GM18505 (cell line): ENCODE measurements around the gene DGKB.
"Not testable (repeated sequence)": the region's sequence is repeated elsewhere in the genome, so short reads cannot be mapped to it uniquely, and the experiment has no call there.

Source experiments
- ATAC-seq: cut with Tn5 transposase; IDR thresholded peaks from one replicate; pipeline ENCODE4 v1.9.1; 2021; ENCODE audit not compliant: unreplicated experiment
- POLR2A ChIP-seq: IDR thresholded peaks from 4 replicates; pipeline ENCODE4 v1.6.1; 2011; ENCODE audit warnings: borderline replicate concordance; ENCODE audit not compliant: insufficient read depth, insufficient read length; ENCODE audit errors: extremely low read depth

The DGKB gene

DNA sequence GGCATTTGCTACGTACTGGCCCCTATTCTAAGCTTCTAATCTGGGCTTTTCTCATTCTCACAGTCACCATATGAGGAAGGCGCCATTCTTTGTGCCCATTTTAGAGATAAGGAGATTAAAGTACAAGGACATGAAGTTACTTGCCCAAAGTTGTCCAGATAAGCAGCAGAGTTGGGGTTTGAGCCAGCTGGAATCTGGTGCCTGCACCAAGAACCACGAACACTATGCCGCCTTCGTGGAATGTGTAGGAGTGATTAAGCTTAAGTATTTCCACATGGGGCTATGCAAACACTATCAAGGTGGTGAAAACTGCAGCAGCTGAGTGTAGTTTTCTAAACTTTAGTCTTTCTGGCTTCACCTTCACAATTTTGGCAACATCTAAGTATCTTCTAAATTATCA, 570.4 kb downstream of the DGKB start:
- no peak for TF ChIP-seq POLR2A
- no peak for ATAC-seq

DNA sequence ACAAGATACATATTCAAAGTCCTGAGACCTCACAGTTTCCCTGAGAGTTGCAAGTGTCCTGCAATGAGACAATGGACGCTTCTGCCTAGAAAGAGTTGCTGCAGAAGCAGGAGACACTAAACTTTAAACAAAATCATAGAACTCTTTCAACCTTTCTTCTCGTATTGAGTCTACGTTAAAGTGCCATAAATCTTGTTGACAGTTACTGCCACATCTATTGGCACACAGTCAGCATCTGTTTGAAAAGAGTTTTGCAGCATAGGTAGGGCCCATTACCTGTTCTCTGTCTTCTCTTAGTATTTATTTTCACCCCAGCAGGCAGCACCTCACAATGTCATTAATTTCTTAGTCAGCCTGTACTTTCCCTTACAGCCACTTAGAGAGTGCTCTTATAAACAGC, 577.8 kb downstream of the DGKB start:
- TF ChIP-seq POLR2A = no peak
- ATAC-seq = no peak

DNA sequence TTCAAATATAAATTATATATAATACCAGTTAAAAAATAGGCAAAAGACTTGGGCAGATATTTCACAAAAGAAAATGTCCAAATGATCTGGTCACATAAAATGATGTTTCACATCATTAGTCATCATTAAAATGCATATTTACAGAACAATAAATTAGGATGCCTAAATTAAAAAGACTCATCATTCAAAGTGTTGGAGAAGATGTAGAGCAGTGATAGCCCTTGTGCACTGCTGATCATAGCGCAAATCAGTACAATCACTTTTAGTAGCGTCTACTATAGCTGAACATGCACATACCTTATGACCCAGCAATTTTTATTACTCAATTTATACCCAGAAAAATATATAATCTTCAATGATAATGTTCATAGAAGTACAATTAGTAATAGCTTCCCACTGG, 579.8 kb downstream of the DGKB start:
- no peak for TF ChIP-seq POLR2A
- no peak for ATAC-seq

DNA sequence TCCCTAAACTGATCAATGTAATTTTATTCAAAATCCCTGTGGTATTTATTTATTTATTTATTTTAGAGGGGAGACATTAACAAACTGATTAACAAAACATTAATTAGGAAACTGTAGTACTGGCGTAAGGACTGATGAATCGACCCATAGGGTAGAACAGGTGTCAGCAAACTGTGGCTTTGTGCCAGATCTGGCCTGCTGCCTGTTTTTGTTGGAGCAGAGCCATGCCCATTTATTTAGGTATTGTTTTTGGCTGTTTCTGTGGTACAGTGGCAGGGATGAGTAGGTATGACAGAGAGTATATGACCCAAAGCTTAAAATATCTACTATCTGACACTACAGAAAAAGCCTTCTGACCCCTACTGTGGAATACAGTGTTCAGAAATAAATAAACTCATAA, 580.6 kb downstream of the DGKB start:
- ATAC-seq = no peak
- no peak for TF ChIP-seq POLR2A

DNA sequence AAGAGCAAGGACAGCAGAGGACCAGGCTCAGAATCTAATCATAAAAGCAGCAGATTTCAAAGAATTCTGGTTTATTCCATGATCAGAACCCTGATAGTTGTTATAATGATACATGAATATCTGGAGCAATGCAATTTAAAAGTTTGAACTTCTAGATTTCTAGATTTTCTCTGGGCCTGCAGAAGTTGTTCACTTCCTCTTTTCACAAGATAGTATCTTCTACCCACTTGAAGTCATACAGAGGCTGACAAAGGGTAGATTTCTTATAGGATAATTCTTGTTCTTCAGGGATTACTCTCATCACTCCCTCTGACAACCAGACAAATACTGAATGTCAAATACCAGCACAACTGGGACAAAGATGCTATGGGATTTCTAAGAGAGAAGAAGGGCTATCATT, 593.1 kb downstream of the DGKB start:
- no peak for TF ChIP-seq POLR2A
- ATAC-seq = no peak

DNA sequence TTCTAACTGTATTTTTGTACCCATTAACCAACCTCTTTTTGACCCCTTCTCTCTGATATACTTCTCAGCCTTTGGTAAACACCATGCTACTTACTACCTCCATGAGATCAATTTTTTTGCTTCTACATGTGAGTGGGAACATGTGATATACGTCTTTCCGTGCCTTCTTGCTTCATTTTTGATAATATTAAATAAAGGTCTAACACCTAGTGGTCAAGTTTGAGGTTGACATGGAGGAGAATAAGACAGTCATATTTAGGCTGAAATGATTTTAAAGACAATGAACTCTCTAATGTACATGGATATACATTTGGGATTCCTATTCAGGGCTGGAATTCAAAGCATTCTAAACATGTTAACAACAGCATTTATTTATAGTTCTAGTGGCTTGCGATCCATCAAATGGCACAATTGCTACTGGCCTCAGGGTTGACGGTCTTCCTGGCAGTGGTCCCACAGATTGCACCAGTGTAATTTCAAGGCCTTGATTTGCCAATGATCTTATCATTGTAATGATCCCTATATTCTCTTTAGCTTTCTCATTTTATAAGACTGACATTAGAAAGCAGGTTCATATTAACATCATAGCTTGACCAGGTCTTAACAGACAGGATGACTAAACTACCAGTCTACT, 597.2 kb downstream of the DGKB start:
- ATAC-seq = no peak
- TF ChIP-seq POLR2A = no peak

DNA sequence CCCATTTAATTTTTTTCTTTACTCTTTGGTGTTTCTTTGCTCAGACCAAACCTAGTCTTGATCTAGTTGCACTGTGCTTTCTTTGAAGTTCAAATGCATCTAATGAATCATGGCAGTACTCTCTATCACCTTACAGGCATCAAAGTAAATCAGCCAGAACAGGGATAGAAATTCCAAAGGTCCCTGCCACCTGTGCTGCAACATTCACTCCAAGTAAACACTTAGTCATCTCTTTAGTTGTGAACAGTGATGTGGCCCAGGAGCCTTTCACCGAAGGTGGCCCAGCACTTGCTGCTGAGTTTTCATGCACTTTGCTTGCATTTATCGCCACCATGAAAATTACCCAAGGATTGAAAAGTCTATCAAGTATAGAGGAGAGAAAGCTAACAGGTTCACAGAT, 599.0 kb downstream of the DGKB start:
- TF ChIP-seq POLR2A = no peak
- no peak for ATAC-seq

DNA sequence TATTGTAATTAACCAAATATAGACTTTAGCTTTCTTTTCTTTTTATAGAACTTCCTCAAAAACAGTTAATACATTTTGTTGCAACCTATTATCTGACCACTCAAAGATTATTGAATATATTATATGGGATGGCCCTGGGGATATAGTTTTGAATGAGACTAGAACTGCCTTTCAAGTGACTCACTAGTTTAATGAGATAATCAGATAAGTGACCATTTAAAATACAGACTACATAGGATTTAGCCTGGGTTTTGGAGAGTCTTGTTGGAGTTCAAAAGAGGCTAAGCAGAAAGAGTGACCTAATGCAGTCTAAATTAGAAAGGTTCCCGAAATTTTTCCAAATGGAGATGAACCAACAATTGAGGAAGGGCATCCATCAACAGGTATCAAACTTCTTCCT, 607.9 kb downstream of the DGKB start:
- ATAC-seq = no peak
- no peak for TF ChIP-seq POLR2A

DNA sequence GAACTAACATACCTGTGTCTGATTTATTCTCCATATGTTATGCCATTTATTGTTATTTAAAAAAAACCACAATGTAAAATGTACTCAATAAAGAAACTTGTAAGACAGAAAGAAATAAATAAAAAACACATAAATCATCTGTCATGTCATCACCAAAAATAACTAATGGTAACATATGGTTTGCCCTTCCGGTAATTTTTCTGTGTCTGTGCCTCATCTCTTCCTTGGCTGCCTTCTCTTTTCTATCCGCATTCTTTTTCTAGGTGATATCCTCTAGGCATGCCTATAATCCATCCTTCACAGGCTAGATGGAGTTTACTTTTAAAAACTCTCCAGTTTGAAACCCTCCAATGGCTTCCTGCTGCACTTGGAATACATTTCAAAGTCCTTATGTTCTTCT, 609.1 kb downstream of the DGKB start:
- ATAC-seq = no peak
- TF ChIP-seq POLR2A = no peak

DNA sequence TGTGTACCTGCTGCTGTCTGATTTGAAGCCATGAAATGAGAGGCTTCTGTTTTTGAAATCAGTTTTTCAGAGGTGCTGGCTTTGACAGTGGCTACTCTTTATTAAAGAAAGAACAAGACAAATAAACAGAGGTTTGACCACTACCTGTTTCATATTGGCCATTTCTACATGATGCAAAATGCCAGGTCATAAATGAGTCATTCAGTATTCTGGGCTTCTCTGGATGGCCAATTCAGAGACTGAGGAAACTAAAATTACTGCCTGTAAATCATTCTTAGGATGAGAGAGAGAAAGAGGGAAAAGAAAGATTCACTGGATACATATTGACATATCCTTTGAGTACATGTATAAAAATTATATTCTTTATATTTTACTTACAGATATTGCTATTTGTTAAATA, 609.8 kb downstream of the DGKB start:
- no peak for TF ChIP-seq POLR2A

DNA sequence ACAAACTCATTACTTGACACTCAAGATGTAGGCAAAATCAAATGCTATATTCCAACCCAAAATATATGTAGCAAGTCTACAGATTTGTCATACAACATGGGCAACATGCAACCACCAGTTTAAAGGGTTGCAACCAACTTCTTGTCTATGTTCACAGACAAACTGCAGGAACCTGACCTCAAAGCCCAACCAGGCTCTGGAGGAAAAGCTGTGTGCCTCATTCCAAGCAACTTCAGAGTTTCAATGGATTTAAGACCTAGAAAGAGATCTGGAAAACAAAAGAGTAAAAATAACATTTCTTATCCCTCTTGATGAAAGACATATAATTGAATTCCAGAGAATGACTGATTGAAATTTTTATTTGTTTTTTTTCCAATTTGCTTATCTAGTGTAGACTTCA, 612.6 kb downstream of the DGKB start:
- ATAC-seq = no peak
- no peak for TF ChIP-seq POLR2A

More for the DNA sequence above, 609.8 kb downstream of the DGKB start:
- no peak for ATAC-seq

DNA sequence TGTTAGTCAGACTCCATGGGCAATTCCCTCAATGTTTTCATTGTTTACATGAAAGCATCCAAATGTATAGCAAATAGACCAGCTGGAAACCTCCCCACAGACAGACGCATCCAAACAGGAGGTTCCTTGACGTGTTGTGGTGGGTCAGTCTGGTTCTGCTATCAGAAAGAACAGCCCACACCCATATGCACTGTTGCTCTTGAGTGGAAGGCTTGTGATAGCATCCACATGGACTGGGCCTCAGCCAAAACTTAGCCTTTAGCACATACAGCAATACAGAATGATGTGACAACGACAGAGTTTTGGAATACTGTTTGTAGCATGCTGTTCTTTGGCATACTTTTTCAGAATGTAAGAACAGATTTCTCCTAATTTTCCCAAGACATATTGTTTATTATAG, 613.9 kb downstream of the DGKB start:
- TF ChIP-seq POLR2A = no peak
- ATAC-seq = no peak

DNA sequence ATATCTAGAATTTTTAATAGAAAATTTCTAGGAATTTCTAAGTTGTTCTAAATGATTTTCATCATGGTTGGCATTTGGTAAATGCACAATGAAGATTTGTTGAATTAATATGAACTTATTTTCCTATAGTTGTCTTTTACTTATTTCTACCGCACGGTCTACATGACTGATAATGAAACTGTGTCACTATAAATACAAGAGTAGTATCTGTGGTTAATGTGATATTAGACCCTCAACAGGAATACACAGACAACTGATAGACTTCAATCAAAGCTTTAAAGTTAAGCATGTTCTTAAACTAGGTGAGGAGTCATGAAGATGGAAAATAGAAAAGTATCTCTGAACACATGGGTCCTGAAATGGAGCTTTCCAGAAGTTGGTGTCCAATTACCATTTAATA, 615.2 kb downstream of the DGKB start:
- no peak for TF ChIP-seq POLR2A
- no peak for ATAC-seq

DNA sequence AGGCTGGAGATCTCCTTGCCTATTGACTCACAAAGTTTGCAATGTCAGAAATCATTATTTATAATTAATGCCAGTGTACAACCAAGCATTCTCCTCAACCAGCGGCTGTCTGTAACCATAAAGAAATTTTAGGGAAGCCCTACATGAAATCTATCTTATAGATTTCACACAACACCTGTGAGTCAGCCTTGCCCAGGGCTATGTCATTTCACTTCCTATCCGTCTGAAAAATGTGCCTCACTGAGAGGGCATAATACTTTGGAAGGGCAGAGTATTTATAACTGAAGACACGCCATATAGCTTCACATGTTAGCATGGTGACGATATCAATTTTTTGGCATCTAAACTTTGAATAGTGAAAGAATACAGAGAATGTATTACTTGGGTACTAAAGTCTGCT, 616.5 kb downstream of the DGKB start:
- no peak for TF ChIP-seq POLR2A
- ATAC-seq = no peak

DNA sequence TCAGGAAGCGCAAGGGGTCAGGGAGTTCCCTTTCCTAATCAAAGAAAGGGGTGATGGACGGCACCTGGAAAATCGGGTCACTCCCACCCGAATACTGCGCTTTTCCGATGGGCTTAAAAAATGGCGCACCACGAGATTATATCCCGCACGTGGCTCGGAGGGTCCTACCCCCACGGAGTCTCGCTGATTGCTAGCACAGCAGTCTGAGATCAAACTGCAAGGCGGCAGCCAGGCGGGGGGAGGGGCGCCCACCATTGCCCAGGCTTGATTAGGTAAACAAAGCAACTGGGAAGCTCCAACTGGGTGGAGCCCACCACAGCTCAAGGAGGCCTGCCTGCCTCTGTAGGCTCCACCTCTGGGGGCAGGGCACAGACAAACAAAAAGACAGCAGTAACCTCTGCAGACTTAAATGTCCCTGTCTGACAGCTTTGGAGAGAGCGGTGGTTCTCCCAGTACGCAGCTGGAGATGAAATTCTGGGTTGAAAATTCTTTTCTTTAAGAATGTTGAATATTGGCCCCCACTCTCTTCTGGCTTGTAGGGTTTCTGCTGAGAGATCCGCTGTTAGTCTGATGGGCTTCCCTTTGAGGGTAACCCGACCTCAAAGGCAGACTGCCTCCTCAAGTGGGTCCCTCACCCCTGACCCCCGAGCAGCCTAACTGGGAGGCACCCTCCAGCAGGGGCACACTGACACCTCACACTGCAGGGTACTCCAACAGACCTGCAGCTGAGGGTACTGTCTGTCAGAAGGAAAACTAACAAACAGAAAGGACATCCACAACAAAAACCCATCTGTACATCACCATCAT, 623.3 kb downstream of the DGKB start:
- not testable (repeated sequence) for ATAC-seq
